Hepatocyte (in vitro differentiated cells): Measurements from ENCODE around the gene TMEM176B.

Experiments used
- CTCF ChIP-seq: fragments of 200-600 bp; sonication (generic); IDR thresholded peaks from 2 replicates; pipeline ENCODE4 v1.5.1; 2016; ENCODE audit warnings: antibody characterized with exemption, mild to moderate bottlenecking; ENCODE audit not compliant: poor library complexity
- EZH2 ChIP-seq: fragments of 200-600 bp; sonication (generic); IDR thresholded peaks from 2 replicates; pipeline ENCODE4 v1.6.1; 2016; ENCODE audit warnings: antibody characterized with exemption, mild to moderate bottlenecking, borderline replicate concordance

GRCh38 chr7:150848561-150849115, 48.5 kb upstream of the TMEM176B start:
- TF ChIP-seq CTCF (no peak), EZH2 (no peak)
